Lung microvascular endothelial cell (primary cell): Measurements from ENCODE around the gene NOX1. TPM values are rescaled to one million over a fixed set of nuclear protein-coding genes. Genes with fewer than 3 reads are reported as not detected.

ENCODE experiments used
- DNase-seq, 2 donors: peaks; one replicate each; pipeline versions ENCODE4 v3.0.0 to v3.0.0-alpha.2; 2010; ENCODE audit warnings: low read depth in 2 of 2
- total RNA-seq: library from RNA; depleted of rRNA; stranded (reverse); fragments of >200 nt; gene quantifications from 2 replicates; pipeline ENCODE4 v1.2.1, GENCODE V29; 2014

Gene NOX1
- total RNA-seq: not detected in 2 replicates

DNA sequence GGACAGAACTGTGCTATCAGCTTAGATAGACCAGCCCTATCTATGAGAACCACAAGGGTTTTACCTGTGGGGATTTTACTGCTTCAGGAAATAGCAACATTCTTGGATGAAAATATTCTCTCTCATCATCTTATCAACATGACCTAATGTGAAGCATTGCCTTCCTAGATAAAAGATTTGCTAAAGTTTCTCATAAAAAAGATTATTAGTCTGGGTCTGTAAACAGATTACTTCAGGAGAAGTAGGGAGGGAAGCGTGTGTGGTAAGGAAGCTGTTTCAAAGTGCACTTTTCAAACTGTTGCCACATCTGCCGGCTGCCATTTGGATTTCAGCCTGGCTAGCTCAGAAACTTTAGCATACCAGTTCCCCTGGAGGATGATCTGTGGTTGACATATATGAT, at the start of gene NOX1:
NOX1 (minus strand) TSS at position 35 of the 400 bp plus-strand sequence. CDS start 220 bp downstream, outside the sequence.
- no peak for DNase-seq

GRCh38 chrX:100915562-100915961, 41.4 kb upstream of the NOX1 start:
- DNase-seq: no peak

- DNase-seq: peak in 1 of 2 donors; percentile 8
These were observed 39.0 kb upstream of the NOX1 start for GRCh38 chrX:100913111-100913510.

DNA sequence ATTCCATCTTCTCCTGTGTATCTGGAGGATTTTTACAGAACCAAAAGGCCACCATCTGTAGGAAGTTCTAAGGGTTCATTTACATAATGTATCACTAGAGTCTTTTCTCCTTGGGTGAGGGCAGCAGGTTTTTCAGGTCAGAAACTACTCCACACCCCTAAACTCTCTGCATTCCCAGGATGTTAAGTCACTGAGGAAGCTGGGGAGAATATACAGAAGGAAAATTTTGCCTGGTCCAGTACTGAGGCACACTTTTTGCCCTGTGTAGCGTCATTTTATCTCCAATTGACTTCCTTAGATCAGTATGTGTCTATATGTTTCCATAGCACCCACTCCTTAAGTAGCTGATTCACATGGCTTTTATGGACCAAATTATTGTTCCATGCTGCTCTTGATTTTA, 37.6 kb upstream of the NOX1 start:
- DNase-seq: peak in 1 of 2 donors; percentile 42

DNA sequence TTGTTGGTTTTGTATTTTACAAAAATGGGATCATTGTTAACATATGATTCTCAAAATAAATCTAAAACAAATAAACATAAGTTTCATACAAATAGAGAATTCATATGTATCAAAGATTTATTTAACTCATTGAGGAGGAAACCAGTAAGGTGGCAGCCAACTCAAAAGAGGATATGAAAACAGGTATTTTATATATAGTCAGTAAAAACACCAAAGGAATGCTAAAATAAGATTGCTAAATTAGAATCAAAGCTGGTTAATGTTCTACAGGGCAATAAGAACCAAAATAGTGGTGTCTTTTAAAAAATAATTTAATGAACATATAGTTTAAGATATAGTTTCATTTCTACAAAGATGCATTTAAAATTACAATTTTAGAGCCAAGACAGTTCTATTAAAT, 31.5 kb upstream of the NOX1 start:
- no peak for DNase-seq

DNA sequence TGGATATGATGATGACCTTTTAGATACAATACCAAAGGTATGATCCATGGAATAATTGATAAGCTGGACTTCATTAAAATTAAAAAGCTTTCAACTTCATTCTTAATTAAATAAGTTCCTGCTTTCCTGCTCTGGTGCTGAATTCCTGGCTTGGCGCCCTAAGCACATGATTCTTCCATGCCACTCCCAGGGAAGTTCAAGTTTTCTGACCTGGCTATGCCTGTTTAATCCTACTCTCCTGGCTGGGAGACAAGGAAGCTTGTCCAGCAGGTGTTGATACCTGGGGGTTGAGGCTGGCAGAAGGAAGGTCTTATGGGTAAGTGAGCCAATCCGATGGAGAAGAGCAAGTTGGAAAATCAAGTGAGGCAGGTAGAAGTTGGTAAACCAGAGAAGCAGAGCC, 30.3 kb upstream of the NOX1 start:
- DNase-seq: no peak

GRCh38 chrX:100895365-100896075, 21.4 kb upstream of the NOX1 start:
- DNase-seq: peak; percentile 32 to 50

DNA sequence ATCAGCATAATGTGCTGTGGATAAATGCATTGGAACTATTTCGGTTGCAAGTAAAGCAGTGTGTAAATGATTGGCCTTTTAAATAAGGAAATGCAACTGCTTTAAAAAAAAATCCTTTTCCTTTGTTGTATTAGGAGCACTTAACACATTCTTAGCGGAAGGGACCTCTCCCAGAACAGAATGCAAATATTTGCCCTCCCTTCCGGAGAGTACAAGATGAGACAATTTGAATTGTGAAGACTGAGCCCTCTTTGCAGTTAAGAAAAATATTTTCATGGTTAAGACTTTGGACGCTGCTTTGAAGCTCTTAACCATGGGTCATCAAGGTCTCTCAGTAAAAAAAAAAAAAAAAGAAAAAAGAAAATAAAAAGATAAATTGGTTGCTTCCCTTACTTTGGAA, 9.5 kb upstream of the NOX1 start:
- peak in 1 of 2 donors; percentile 65 for DNase-seq

- no peak for DNase-seq
These were observed 6.2 kb upstream of the NOX1 start for GRCh38 chrX:100880368-100880767.

- DNase-seq: no peak
These were observed 2.3 kb downstream of the NOX1 start for GRCh38 chrX:100871594-100872560.

DNA sequence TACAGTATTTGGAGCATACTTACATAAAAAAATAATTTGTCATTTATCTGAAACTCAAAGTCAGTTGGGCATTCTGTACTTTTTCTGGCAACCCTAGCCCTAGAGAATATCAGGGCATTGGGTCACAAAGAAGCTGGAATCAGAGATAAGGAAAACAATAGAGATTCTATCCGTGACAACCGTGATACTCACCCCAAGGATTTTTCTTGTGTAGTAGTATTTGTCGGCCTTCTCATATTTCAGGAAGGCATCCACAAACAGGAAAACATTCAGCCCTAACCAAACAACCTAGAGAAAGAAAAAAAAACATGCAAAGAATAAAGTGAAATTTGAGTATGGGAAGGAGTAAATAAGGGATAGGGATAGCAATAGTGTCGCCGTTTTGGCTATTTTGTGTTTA, 3.6 kb downstream of the NOX1 start:
- peak; percentile 1 to 47 for DNase-seq

GRCh38 chrX:100868273-100868672, 5.9 kb downstream of the NOX1 start:
- no peak for DNase-seq

DNA sequence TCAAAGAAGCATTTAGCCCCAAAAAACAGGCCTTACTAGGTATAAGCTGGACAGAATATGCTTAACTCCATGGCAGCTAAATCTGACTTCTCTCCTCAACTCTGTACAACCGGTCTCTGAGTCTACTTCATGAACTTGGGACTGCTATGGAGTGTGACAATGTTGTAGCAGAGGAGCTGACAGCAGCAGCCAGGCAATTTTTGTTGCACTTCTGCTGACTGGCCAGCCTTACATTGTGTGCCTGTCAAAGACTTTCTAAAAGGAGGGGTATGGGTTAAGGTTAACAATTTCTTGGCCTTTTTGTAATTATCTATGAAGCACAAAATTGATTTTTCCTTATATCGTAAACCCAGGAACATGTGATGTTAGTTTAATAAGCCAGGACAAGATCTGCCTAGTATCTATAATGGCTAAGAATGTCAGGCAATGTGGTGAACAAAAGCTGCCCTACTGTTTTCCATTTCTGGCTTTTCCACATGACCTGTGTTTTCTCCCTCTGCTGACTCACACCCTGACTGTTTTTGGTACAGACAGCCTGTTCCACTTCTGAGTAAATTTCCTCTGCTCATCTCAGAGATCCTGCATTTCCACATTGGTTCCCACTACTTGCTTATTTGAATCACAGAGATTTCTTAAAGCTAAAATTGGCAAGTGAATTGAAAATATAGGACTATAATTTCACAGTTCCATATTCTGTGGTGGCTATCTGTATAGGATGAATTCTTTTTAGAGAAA, 9.3 kb downstream of the NOX1 start:
- peak; percentile 59 to 68 for DNase-seq

- DNase-seq: peak in 1 of 2 donors; percentile 27
These were observed 10.8 kb downstream of the NOX1 start for GRCh38 chrX:100863326-100863864.

- no peak for DNase-seq
These were observed 21.3 kb downstream of the NOX1 start for GRCh38 chrX:100852810-100853209.

DNA sequence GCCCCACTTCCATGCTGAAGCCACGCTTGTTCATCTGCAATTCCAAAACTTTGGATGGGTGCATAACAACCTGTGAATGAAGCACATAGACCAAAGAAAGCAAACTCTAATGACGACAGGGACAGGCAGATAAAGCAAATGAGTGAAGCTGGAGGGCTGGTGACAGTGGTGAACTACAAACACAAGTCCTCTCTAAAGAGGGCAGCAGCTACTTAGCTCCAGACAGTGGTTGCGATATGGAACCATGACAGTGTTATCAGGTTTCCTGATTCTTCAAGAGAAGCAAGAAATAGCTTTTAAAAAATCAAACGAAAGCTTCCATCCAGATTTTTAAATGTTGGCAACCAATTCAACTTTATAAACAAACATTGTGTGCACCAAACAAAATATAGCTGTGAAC, 23.8 kb downstream of the NOX1 start:
- DNase-seq: no peak

DNA sequence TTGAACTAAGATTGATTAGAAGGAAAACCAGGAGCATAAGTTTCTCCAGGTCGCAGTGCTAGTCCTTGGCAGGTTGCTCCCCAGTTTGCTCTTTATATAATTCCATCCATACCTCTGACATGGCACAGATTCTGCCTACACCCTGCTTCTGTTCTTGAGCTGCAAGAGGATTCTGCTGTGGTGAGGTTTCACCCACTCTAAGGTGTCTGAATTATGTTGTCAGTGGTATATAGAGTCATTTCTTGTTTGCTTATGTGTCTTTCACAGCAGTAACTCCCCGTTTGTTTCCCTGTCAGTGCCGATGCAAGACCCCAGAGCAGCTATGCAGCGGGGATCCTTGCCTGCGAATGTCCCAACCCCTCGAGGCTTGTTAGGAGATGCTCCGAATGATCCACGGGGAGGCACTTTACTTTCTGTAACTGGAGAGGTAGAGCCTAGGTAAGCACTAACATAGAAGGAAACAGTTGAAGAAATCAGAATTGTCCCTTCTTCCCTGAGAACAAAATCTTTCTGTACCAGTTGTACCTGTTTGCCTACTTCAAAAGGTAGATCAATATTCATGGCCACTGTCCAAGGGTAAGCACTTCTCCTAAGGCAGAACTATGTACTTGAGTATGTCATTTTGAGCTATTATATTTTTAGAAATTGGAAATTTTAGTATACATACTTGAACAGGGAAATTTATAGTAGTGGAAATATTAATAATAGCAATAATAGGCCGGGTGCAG, 42.8 kb downstream of the NOX1 start:
- DNase-seq: no peak

GRCh38 chrX:100830547-100830946, 43.6 kb downstream of the NOX1 start:
- DNase-seq: no peak

GRCh38 chrX:100830143-100830542, 44.0 kb downstream of the NOX1 start:
- DNase-seq: no peak

DNA sequence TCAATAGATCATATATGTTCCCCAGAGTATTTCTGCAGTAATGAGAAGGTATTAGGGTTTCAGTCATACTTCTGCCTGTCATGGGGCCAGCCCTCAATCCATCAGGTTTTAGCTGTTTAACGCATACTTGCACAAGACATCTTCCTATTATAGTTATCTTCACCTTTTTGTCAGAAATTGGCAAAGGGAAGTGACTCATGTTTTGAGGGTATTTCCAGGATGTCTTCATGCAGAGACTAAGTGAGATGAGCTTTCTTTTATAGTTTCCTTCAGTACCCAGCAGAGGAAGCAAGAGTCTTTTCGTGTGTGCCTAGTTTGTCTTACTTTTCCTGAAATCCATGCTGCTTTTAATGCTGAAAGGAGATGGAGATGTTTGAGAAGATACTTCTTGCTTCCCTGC, 44.4 kb downstream of the NOX1 start:
- DNase-seq: peak in 1 of 2 donors; percentile 64
